ENCODE measurements around the gene NEGR1. TPM values are rescaled to one million over a fixed set of nuclear protein-coding genes. Genes with fewer than 3 reads are reported as not detected.

The NEGR1 gene
- total and polyA plus RNA-seq, 9 of the 15 experiments (the other 6 are each of a cell fraction or from before 2014, with no cell fraction given) = not detected

- Histone ChIP-seq H3K9me1 (ENCODE audit: control insufficient read depth, insufficient read depth, low read length) (no peaks in the 10 kb centered on the region), H3K4me3 (no peak overlapping the region), H3K79me2 (ENCODE audit: control insufficient read depth, insufficient read depth, low read length) (no peaks in the 10 kb centered on the region), H3K4me1 (replicated peaks in 1 of 2; ENCODE audit: control insufficient read depth in 2 of 2, insufficient read depth in 2 of 2, low read length in 2 of 2) (no peaks in the 10 kb centered on the region), H3K9me3 (replicated peaks; ENCODE audit: control insufficient read depth, insufficient read depth, low read depth, low read length) (no peaks in the 10 kb centered on the region; the same call in 1 of the 2 replicates), H3K9ac (ENCODE audit: insufficient read depth in 1 of 2, low read depth in 2 of 2, low read length in 2 of 2) (no peak overlapping the region), H3K4me2 (ENCODE audit: insufficient read depth, low read length) (no peak overlapping the region), H4K20me1 (replicated peaks; ENCODE audit: control insufficient read depth, insufficient read depth, low read length) (no peaks in the 10 kb centered on the region), H2AFZ (ENCODE audit: low read depth, low read length) (no peak overlapping the region), H3K27me3 (ENCODE audit: control insufficient read depth in 2 of 2, insufficient read depth in 2 of 2, low read length in 2 of 2) (no peaks in the 10 kb centered on the region), H3K27ac (ENCODE audit: extremely low read depth, low read depth, low read length) (no peak overlapping the region), H3K36me3 (ENCODE audit: control insufficient read depth, insufficient read depth, low read length) (no peaks in the 10 kb centered on the region)
- no peak for FAIRE-seq
- no peak for DNase-seq (ENCODE audit: extremely low read depth in 1 of 4, low spot score in 3 of 4)
- POLR2A ChIA-PET = no interaction called here
- no peak for ATAC-seq
- TF ChIP-seq HNRNPUL1 (IDR thresholded peaks at IDR 0.05; ENCODE audit: low read length) (no peak), SUPT5H (IDR thresholded peaks at IDR 0.05) (no peak), ATF7 (IDR thresholded peaks at IDR 0.05) (no peak)
- in situ Hi-C loops (cut with MboI) = no loop called here
- intact Hi-C loops (cut with micrococcal nuclease) = no loop called here
- WGBS (ENCODE audit: insufficient coverage, low coverage, missing lambda C conversion rate) = 0% methylated on average over 2 of the region's 2 CpGs
- CTCF ChIA-PET (ENCODE audit: low intra/inter-chr PET ratio) = no interaction called here
- BruUV-seq (replicated peaks) = no TSS peak
Observed at GRCh38 chr1:72051538-72051937, 230.8 kb downstream of the NEGR1 start.

- Histone ChIP-seq H3K4me1 (replicated peaks in 1 of 2; ENCODE audit: control insufficient read depth in 2 of 2, insufficient read depth in 2 of 2, low read length in 2 of 2) (no peaks in the 10 kb centered on the region), H3K9ac (ENCODE audit: insufficient read depth in 1 of 2, low read depth in 2 of 2, low read length in 2 of 2) (no peak overlapping the region), H4K20me1 (replicated peaks; ENCODE audit: control insufficient read depth, insufficient read depth, low read length) (no peaks in the 10 kb centered on the region), H3K9me3 (replicated peaks; ENCODE audit: control insufficient read depth, insufficient read depth, low read depth, low read length) (no peaks in the 10 kb centered on the region; the same call in 1 of the 2 replicates), H3K36me3 (ENCODE audit: control insufficient read depth, insufficient read depth, low read length) (no peaks in the 10 kb centered on the region), H3K27ac (ENCODE audit: extremely low read depth, low read depth, low read length) (no peak overlapping the region), H3K4me2 (ENCODE audit: insufficient read depth, low read length) (no peak overlapping the region), H3K4me3 (no peak overlapping the region), H3K27me3 (ENCODE audit: control insufficient read depth in 2 of 2, insufficient read depth in 2 of 2, low read length in 2 of 2) (no peaks in the 10 kb centered on the region), H2AFZ (ENCODE audit: low read depth, low read length) (no peak overlapping the region), H3K79me2 (ENCODE audit: control insufficient read depth, insufficient read depth, low read length) (no peaks in the 10 kb centered on the region), H3K9me1 (ENCODE audit: control insufficient read depth, insufficient read depth, low read length) (no peaks in the 10 kb centered on the region)
- intact Hi-C loops (cut with micrococcal nuclease) = no loop called here
- no TSS peak for BruUV-seq (replicated peaks)
- ChIA-PET POLR2A (no interaction called here), CTCF (ENCODE audit: low intra/inter-chr PET ratio) (no interaction called here)
- no peak for FAIRE-seq
- DNase-seq (ENCODE audit: extremely low read depth in 1 of 4, low spot score in 3 of 4) = no peak
- ATAC-seq = no peak
- in situ Hi-C loops (cut with MboI) = no loop called here
- no peak for TF ChIP-seq L3MBTL2 (IDR thresholded peaks at IDR 0.05)
- TF ChIP-seq TRIM28 (IDR thresholded peaks at IDR 0.05) = no peak
- no peak for TF ChIP-seq ZNF12 (CRISPR knock-in tag; IDR thresholded peaks at IDR 0.05)
- no peak for TF ChIP-seq SMC3 (conservative IDR thresholded peaks at IDR 0.05; ENCODE audit: insufficient read depth, low read depth, low read length)
- no peak for TF ChIP-seq CBX5 (IDR thresholded peaks at IDR 0.05; ENCODE audit: borderline replicate concordance, low read depth)
- no peak for TF ChIP-seq ZNF699 (CRISPR knock-in tag; IDR thresholded peaks at IDR 0.05; ENCODE audit: insufficient replicate concordance)
- TF ChIP-seq, protein P1, sequence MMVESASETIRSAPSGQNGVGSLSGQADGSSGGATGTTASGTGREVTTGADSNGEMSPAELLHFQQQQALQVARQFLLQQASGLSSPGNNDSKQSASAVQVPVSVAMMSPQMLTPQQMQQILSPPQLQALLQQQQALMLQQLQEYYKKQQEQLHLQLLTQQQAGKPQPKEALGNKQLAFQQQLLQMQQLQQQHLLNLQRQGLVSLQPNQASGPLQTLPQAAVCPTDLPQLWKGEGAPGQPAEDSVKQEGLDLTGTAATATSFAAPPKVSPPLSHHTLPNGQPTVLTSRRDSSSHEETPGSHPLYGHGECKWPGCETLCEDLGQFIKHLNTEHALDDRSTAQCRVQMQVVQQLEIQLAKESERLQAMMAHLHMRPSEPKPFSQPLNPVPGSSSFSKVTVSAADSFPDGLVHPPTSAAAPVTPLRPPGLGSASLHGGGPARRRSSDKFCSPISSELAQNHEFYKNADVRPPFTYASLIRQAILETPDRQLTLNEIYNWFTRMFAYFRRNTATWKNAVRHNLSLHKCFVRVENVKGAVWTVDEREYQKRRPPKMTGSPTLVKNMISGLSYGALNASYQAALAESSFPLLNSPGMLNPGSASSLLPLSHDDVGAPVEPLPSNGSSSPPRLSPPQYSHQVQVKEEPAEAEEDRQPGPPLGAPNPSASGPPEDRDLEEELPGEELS (CRISPR knock-in tag; IDR thresholded peaks at IDR 0.05; ENCODE audit: borderline replicate concordance) = no peak
- TF ChIP-seq, protein P2, sequence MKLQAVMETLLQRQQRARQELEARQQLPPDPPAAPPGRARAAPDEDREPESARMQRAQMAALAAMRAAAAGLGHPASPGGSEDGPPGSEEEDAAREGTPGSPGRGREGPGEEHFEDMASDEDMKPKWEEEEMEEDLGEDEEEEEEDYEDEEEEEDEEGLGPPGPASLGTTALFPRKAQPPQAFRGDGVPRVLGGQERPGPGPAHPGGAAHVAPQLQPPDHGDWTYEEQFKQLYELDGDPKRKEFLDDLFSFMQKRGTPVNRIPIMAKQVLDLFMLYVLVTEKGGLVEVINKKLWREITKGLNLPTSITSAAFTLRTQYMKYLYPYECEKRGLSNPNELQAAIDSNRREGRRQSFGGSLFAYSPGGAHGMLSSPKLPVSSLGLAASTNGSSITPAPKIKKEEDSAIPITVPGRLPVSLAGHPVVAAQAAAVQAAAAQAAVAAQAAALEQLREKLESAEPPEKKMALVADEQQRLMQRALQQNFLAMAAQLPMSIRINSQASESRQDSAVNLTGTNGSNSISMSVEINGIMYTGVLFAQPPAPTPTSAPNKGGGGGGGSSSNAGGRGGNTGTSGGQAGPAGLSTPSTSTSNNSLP (IDR thresholded peaks at IDR 0.05; ENCODE audit: borderline replicate concordance, low read depth, low read length) = no peak
- no peak for TF ChIP-seq DMBX1 (CRISPR knock-in tag; IDR thresholded peaks at IDR 0.05; ENCODE audit: borderline replicate concordance)
- no peak for TF ChIP-seq FOXP1 (CRISPR knock-in tag; IDR thresholded peaks at IDR 0.05)
- no peak for TF ChIP-seq ZNF75A (CRISPR knock-in tag; IDR thresholded peaks at IDR 0.05)
- no peak for TF ChIP-seq MTA1 (IDR thresholded peaks at IDR 0.05; ENCODE audit: borderline replicate concordance)
- TF ChIP-seq TEAD2 (tag; IDR thresholded peaks at IDR 0.05) = no peak
- no peak for TF ChIP-seq SMAD3 (CRISPR knock-in tag; conservative IDR thresholded peaks at IDR 0.05)
Observed at GRCh38 chr1:72050551-72050950, 231.8 kb downstream of the NEGR1 start.
